Transverse colon (tissue), 4 donors: ENCODE data around the gene SP7.

ENCODE experiments used
- CTCF ChIP-seq, 5 experiments: fragments of 200-600 bp in 3 of 5; fragments of 450-650 bp in 2 of 5; sonication (generic) in 3 of 5; IDR thresholded peaks; 1 replicate in 2 of 5; 2 replicates in 3 of 5; pipeline ENCODE4 v1.5.1; 2016 to 2017; ENCODE audit warnings: antibody characterized with exemption in 5 of 5, inconsistent platforms in 3 of 5, mild to moderate bottlenecking in 2 of 5, moderate library complexity in 1 of 5
- POLR2A ChIP-seq: fragments of 450-650 bp; IDR thresholded peaks from one replicate; pipeline ENCODE4 v1.6.1; 2016; ENCODE audit warnings: antibody characterized with exemption, mild to moderate bottlenecking, moderate library complexity
- POLR2AphosphoS5 ChIP-seq, 3 donors: sonication (generic); formaldehyde crosslinking; IDR thresholded peaks; one replicate each; pipeline ENCODE4 v1.6.1; 2016; ENCODE audit warnings: antibody characterized with exemption in 3 of 3

GRCh38 chr12:53290661-53291060, 45.5 kb downstream of the SP7 start:
- TF ChIP-seq CTCF (IDR thresholded peaks at IDR 0.05) (no peak), POLR2A (no peak), POLR2AphosphoS5 (IDR thresholded peaks at IDR 0.05) (no peak)
